Suppressor macrophage (primary cell): ENCODE data around the gene RANBP1.

Experiments used
- DNase-seq, 4 experiments: peaks; one replicate each; pipeline ENCODE4 v3.0.0-alpha.2; 2020 to 2022

Gene RANBP1

DNA sequence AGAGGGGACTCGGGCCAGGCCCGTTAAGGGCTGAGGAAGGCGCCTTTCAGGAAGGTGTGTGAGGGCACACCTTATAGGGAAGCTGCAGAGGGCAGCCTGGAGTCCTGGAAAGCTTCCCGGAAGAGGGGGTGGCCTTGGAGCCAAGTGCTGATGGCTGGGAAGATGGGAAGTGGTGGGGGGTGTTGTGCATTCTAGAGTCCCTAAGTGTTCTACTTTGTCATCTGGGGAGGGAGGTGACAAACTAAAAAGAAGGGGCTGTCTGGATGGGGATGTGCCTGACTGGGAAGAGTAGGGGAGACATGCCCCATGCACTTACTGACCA, 22.5 kb downstream of the RANBP1 start:
- DNase-seq: no peak

DNA sequence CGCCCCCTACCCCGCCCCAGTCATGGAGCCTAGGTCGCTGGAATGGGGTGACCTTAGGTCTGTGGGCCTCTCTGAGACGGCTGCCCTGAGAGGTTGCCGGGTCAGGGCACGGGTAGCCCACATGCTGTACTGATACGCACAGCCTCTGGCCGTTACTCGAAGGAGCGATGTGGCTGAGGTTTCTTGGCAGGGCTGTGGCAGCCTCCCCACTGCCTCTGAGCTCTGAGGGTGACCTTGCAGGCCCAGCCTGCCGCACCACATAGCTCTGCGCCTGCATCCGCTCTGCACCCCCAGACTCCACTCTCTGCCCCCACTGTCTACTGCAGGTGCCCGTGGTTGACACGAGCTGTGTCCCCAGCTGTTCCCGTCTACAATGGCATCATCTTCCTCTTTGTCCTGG, 23.0 kb downstream of the RANBP1 start:
- no peak for DNase-seq

DNA sequence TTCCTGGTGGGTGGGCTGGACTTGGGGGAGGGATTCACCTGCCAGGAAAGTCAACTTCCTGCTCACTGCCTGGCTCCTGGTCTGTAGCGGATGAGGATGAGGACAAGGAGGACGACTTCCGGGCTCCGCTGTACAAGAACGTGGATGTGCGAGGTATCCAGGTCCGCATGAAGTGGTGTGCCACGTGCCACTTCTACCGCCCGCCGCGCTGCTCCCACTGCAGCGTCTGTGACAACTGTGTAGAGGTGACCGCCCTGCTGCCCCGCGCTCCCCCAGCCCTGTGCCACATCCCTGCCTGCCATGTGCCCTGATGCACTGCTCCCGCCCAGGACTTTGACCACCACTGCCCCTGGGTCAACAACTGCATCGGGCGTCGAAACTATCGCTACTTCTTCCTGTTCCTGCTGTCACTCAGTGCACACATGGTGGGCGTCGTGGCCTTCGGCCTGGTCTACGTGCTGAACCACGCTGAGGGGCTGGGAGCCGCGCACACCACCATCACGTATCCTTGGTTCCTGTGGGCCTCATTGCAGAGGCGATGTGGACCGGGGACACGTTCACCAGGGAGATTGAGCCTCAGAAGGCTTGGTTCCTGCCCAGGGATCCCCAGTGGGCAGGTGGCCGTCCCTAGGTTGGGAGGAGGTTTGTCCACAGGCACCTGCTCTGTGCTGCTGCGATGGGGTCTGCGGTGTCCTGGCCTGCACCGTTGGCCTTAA, 23.6 kb downstream of the RANBP1 start:
- DNase-seq: no peak

DNA sequence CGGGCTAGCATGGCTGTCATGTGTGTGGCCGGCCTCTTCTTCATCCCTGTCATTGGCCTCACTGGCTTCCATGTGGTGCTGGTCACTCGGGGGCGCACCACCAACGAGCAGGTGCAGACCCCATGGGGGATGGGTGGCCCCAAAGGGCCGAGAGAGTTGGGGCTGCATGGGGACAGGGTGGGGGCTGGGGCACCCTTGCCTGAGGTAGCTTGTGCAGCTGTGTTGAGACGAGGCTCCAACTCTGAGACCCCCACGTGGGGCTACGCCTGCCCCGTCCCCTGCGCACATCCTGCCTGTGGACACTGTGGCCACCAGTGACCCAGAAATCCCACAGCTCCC, 24.2 kb downstream of the RANBP1 start:
- DNase-seq: no peak

DNA sequence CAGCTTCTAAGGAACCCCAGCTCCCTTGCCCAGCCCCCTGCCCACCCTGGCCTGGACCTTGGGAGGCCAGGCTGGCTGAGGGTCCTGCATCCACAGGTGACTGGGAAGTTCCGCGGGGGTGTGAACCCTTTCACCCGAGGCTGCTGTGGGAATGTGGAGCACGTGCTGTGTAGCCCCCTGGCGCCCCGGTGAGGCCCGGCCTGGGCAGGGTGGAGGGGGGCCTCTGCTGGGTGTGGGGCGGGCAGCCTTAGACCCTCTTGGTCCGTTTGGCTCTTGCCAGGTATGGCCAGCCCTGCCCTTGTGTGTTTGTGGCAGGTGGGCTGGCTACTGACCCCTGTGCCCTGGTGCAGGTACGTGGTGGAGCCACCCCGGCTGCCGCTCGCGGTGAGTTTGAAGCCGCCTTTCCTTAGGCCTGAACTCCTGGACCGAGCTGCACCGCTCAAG, 24.6 kb downstream of the RANBP1 start:
- DNase-seq: no peak

DNA sequence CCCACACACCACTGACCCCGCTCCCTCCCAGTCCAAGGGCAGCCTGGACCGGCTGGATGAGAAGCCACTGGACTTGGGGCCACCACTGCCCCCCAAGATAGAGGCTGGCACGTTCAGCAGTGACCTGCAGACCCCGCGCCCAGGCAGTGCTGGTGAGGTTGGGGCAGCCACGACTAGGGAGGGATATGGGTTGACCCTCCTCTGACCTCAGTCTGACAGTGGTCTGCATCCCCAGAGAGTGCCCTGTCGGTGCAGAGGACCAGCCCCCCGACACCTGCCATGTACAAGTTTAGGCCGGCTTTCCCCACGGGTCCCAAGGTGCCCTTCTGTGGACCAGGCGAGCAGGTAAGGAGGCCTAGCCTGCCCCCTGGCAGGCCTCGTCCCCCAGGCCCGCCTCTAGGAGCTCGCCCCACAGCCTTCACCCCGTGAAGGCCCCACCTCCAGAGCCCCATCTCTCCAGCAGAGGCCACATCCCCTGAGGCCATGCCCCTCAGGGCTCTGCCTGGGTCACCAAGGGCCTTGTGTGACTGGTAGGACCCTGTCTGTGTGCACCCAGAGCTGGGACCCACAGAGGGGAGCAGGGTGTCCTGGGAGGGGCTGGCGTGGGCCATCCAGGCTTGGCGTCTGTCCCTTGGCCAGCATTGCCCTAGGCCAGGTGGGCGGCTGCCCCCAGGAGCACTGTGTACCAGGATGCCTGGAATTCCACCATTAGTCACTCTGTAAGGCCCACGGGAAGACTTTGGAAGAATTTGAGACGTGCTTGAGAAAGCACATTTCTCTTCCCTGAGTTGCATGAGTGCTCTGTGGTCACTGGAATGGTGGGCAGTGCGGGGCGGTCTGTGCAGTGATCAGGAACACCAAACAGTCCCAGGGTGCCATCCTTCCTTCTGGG, 25.5 kb downstream of the RANBP1 start:
- DNase-seq: no peak

DNA sequence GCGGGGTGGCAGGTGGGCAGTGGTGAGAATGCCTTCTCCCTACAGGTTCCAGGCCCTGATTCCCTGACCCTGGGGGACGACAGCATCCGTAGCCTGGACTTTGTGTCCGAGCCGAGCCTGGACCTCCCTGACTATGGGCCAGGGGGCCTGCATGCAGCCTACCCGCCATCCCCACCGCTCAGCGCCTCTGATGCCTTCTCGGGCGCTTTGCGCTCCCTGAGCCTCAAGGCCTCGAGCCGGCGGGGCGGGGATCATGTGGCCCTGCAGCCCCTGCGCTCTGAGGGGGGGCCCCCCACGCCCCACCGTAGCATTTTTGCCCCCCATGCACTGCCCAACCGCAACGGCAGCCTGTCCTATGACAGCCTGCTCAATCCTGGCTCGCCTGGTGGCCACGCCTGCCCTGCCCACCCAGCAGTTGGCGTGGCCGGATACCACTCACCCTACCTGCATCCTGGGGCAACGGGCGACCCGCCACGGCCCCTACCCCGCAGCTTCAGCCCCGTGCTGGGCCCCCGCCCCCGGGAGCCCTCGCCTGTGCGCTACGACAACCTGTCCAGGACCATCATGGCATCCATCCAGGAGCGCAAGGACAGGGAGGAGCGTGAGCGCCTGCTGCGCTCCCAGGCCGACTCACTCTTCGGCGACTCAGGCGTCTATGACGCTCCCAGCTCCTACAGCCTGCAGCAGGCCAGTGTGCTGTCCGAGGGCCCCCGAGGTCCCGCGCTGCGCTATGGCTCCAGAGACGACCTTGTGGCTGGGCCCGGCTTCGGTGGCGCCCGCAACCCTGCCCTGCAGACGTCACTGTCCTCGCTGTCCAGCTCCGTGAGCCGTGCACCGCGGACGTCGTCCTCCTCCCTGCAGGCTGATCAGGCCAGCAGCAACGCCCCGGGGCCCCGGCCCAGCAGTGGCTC, 27.1 kb downstream of the RANBP1 start:
- DNase-seq: no peak

DNA sequence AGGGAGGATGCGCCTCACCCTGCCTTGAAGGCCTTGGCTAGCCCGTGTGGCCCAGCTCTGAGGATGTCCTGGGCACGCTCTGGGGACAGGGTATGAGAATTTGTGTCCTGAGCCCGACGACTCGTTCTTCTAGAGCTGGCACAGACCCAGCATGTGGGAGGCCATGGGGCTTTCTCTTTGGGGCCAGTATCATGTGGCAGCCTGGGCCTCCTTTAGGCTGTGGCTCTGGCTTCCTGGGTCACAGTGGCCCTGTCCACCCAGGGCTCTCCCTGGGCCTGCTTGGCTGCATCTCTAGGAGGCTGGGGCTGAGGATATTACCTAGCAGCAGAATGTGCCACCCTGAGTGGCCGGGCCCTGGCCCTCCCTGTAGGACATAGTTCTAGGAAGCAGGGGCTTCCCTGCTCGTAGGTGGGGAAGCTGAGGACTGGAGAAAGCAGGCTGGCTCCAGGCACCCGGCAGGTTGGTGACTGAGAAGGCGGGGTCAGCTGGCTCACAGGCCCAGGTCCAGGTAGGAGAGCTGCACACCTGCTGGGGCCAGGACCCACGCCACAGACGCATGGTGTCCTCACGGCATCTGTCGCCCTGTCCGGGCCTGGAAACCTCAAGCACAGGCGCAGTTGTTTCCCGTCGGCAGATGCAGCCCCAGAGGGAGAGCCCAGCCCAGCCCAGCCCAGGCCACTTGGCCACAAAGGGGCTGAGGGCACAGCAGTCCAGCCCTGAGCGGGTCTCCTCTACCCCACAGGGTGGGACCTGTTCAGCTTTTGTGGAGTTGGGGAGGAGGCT, 28.2 kb downstream of the RANBP1 start:
- DNase-seq: peak in 1 of 4 experiments; percentile 15

DNA sequence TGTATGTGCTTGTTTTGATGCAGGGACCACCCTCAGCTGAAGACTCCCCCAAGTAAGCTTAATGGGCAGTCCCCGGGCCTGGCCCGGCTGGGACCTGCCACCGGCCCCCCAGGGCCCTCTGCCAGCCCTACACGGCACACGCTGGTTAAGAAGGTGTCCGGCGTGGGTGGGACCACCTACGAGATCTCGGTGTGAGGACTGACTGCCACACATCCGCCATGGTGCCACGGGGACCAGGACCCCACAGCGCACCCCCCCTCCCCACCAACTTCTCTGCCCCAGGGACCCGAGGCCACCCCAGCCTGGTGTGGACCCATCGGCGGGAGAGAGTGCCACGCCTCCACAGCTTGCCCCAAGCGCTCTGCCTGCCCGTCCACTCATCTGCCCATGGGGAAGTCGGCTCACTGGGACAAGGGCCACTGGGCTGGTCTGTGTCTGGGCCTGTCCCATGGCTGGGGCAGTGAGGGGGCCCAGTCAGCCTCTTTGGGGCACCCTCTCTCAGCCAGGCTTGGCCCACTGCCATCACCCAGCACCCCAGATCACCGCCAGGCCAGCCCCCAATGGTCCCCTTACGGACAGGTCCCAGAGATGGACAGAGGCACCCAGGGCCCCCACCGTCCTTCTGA, 29.4 kb downstream of the RANBP1 start:
- no peak for DNase-seq

DNA sequence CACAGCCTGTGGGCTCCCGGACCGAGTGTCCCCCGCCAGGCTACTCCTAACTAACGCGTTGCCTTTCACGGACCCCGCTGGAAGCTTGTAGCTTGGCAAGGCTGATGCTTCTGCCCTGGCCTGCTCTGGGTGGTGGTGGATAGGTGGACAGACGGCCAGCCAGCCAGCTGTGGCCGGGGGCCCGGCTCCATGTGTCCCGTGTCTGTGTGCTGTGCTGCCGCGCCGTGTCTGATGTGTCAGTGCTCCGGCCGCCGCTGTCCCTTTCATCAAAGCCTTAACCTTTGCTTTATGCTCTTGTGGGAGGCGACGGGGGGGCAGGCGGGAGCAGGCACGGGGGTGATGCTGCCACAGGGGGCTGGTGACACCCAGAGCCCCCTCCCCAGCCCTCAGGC, 29.9 kb downstream of the RANBP1 start:
- DNase-seq: no peak

DNA sequence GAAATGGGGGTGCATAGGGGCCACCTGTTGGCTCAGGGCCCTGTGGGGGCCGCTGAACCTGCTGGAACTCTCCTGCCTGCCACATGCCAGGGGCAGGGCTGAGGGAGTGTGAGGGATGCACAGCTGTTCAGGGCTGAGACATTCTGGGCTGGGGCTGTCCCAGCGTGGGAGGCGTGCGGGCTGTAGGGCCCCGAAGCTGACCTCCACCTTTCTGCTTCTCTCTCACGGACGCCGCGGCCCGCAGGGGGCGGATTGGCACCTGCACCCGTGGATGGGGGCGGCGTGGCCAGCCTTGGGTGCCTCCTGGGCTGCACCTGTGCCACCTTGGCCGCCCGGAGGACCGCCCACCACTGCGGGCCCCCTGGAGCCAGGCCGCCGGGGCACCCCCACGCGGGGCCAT, 30.9 kb downstream of the RANBP1 start:
- no peak for DNase-seq

DNA sequence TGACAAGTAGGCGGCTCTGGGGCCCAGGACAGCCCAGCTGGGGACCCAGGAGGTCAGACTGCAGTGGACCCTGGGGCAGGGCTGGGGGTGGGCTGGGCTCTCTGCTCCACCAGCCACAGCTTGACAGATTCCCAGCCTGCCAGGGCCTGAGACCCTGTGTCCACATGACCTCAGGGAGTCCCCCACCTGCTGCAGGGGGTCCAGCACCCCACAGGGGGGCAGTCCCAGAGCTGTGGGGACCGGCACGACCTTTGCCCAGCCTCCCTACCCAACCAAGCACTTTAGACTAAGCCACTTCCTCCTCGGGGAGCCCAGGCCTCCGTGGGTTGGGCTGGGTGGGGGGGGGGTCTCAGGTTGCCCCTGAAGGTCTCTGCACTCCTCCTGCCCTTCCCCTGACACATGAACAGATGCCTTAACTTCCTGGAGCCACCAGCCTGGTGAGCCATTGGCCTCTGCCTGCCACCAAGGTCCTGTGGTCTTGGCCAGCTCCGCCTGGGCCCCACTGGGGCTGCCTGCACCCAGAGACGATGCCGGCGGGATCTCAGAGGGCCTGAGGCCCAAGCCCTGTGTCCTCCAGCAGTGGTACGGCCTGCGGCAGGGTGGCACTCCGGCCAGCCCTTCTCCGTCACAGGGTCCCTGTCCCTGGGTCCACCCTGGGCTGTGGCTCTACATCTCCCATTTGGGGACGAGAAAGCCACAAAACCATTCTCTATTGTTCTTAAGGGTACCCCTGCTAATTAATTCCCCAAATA, 31.5 kb downstream of the RANBP1 start:
- DNase-seq: no peak

DNA sequence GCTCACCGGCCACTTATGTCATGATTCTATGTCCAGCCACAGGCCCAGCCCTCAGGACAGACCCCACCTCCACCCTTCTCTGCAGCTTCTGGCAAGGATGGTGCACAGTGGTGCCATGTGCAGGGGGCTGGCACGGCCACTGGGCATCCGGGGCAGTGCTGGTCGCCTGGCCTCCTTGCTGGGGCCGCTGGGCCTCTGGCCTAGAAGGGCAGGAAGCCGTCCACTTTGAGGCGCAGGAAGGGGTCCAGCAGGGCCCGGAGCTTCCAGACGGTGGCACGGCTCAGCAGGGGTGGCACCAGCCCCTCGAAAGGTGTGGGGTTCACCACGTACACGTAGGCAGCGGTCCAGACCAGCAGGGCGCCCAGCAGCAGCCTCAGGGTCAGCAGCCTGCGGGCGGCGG, 32.5 kb downstream of the RANBP1 start:
- DNase-seq: no peak

DNA sequence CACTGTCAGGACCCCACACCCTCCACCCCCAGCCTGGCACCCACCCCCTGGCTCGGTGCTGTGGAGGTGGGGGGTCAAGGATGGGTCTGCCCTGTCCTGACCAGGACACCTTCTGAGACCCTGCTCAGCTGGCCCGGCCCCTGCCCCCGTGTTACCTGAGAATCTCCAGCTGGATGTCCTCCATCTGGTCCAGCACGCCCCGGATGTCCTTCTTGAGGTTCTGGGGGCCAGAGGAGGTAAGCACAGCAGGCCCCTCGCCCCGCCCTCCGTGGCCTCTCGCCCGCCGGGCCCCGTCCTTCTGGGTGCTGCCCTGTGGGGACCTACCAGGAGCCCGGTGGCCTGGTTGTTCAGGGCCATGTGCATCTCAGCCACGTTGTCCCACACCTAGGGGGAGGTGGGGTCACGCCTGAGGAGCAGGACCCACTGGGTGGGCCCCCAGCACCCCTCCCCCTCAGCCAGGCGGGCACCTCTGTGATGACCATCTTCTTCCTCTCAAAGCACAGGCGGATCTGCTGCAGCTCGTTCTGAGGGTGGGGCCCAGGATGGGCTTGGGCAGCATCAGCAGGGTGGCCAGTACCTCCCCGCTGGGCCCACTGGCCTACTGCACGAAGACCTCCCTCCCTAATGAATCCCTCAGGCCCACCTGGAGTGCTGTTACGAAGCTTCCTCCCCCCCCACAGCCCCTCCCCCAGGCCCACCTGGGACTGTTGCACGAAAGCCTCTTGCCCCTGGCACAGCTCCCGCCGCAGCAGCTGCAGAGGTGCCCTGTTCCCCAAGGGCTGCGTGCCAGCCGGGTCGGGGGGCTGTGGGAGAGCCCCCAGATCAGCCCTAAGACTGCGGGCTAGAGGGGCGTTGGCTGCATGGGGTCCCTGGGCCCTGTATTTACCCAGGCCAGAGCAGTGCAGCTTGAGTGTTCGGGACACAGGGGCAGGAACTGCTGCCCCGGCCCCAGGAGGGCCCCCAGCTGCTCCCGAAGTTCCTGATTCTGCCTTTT, 33.6 kb downstream of the RANBP1 start:
- no peak for DNase-seq

DNA sequence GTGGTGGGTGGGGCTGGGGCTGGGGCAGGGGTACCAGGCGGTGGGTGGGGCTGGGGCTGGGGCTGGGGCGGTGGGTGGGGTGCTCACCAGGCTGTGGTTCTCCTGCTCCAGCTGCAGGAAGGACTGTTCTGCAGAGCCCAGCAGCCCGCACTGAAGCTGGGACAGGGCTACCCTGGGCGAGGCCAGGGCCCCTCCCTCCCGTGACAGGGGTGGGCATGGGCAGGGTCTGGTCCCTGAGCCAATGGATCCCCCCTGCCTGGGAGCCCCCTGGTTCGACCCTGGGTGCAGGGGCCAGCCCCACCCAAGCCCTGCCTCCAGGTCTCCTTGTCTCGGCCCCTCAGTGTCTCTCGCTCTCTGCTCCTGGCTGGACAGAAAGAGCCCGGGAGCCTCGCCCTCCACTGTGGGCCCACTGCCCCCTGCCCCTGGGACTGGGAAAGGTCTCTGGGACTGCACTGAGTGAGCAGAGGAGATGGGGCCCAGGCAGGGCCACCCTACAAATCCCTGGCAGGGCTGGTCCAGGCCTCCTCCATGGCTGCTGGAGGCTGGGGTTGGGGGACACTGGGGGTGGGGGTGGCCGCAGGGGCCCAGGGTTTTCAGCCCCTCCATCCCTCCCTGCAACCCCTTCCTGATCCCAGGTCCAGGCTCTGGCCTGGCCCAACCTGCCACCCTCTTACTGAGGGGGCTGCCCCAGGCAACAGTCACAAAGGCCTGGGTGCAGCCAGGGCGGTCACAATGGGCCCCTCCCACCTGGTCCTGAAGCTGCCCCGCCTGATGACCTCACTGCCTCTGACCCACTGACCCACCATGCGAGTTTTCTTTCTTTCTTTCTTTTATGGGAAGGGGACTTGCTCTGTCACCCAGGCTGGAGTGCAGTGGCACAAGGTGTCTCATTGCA, 34.7 kb downstream of the RANBP1 start, which contains the start of gene CCDC188:
TSS of gene CCDC188 (minus strand) at position 675 of the 895 bp plus-strand sequence. CDS start at position 606, 69 bp downstream.
- DNase-seq: no peak

DNA sequence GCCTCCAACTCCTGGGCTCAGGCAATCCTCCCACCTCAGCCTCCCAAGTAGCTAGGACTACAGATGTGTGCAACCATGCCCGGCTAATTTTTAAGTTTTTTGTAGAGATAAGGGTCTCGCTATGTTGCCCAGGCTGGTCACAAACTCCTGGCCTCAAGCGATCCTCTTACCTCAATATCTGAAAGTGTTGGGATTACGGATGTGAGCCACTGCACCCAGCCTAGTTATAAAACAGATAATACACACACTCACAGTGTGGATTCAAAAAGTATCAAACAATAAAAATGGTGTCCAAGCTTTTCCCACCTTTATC, 35.3 kb downstream of the RANBP1 start:
- DNase-seq: no peak

DNA sequence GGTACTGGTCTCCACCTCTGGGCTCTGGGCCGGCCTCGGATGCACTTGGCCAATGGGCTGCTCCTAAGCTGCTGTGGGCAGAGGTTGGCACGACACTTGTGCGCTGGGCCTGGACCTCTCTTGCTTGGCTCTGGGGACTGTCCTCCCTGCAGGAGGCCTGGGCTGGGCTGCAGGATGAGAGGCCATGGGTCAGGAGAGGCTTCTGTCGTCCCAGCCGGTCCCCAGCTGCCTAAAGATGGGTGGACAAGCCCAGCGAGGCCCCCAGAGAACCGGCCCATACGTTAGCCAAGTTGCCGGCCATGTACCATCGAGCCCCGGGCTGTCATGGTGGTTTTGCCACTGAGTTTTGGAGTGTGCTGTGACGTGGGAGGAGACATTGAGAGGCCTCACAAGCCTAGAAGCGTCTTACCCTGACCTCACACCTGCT, 36.6 kb downstream of the RANBP1 start:
- DNase-seq: no peak

DNA sequence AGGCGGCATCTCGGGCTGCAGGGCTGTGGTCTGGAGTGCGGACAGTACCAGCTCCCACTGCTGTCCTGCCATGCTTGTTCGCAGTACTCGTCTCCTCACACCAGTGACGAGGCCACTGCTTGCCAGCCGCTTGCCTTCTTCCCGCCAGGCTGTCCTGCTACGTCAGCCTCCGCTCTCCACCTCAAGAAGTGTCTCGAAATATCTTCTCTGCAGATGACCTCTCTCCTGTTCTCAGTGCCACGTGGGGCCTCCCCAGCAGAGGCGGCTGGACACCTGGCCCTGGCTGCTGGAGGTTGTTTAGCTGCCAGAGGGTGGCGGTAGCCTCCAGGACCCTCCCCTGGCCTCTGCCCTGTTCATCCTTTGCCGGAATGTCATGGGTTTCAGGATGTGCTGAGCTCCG, 38.0 kb downstream of the RANBP1 start:
- DNase-seq: no peak
